Measurements from ENCODE around the gene LRRTM4.
"Not testable (repeated sequence)": the region's sequence is repeated elsewhere in the genome, so short reads cannot be mapped to it uniquely, and the experiment has no call there.

LRRTM4 gene

GRCh38 chr2:76711490-76711889 is 810.7 kb downstream of the LRRTM4 start:
- DNase-seq, result no peak

DNA sequence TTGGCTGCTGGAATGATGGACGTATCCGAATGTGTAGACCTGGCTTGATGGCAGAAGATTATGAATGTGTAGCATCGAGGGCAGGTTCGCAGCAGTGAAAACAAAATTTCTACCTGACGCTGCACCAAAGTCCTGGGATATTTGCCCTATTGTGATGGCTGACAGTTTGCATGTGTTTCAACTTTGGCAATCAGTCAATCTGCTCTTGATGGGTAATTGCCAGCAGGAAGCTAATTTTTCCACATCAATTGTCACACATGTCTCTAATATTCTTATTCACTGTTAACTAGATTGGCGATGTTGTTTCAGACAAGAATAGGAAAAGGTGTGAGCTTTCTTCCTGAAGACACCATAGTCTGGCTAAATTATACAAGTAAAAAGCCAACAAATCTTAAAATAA is 821.3 kb downstream of the LRRTM4 start:
- no peak for DNase-seq

- DNase-seq, result not testable (repeated sequence)
Measured at GRCh38 chr2:76697998-76698713, 824.0 kb downstream of the LRRTM4 start.
